ENCODE results near the gene MORC2. TPM values are rescaled to one million over a fixed set of nuclear protein-coding genes. Genes with fewer than 3 reads are reported as not detected.

MORC2 gene
- total and polyA plus RNA-seq, 9 of the 15 experiments (the other 6 are each of a cell fraction or from before 2014, with no cell fraction given) = 3.3 to 34.7 (median 16.7) TPM

GRCh38 chr22:30887453-30887852, 81.1 kb downstream of the MORC2 start:
- Histone ChIP-seq H3K9me1 (ENCODE audit: control insufficient read depth, insufficient read depth, low read length) (no peaks in the 10 kb centered on the region), H3K36me3 (ENCODE audit: control insufficient read depth, insufficient read depth, low read length) (peaks cover 59% of the 10 kb centered on the region; the same call in 2 of the 3 replicates), H3K4me1 (replicated peaks in 1 of 2; ENCODE audit: control insufficient read depth in 2 of 2, insufficient read depth in 2 of 2, low read length in 2 of 2) (peaks cover 9 to 39% of the 10 kb centered on the region in 2 experiments; a peak in 4 of 5 replicates), H3K79me2 (ENCODE audit: control insufficient read depth, insufficient read depth, low read length) (peaks cover 28% of the 10 kb centered on the region), H4K20me1 (replicated peaks; ENCODE audit: control insufficient read depth, insufficient read depth, low read length) (0 out of 2 replicates have a peak, but pooled peaks cover 6% of the 10 kb centered on the region), H3K9me3 (replicated peaks; ENCODE audit: control insufficient read depth, insufficient read depth, low read depth, low read length) (no peaks in the 10 kb centered on the region), H3K27ac (ENCODE audit: extremely low read depth, low read depth, low read length) (no peak overlapping the region), H3K4me3 (no peak overlapping the region), H2AFZ (ENCODE audit: low read depth, low read length) (no peak overlapping the region), H3K27me3 (ENCODE audit: control insufficient read depth in 2 of 2, insufficient read depth in 2 of 2, low read length in 2 of 2) (no peaks in the 10 kb centered on the region), H3K4me2 (ENCODE audit: insufficient read depth, low read length) (no peak overlapping the region), H3K9ac (ENCODE audit: insufficient read depth in 1 of 2, low read depth in 2 of 2, low read length in 2 of 2) (no peak overlapping the region)
- intact Hi-C loops (cut with micrococcal nuclease) = no loop called here
- ChIA-PET POLR2A (interaction anchor here (0.7 kb wide), 1 partner anchor 308 kb away, joined by 4 read pairs; no protein-coding TSS in a partner anchor), CTCF (ENCODE audit: low intra/inter-chr PET ratio) (no interaction called here)
- in situ Hi-C loops (cut with MboI) = no loop called here
- ATAC-seq (no peak), DNase-seq (ENCODE audit: extremely low read depth in 1 of 4, low spot score in 3 of 4) (no peak), FAIRE-seq (no peak)
- BruUV-seq (replicated peaks) = no TSS peak
- 82% methylated on average over 8 of the region's 11 CpGs for WGBS (ENCODE audit: insufficient coverage, low coverage, missing lambda C conversion rate)
- TF ChIP-seq MYC (IDR thresholded peaks at IDR 0.05; ENCODE audit: low read depth, low read length) (no peak), MYC (CRISPR knock-in tag; IDR thresholded peaks at IDR 0.05; ENCODE audit: borderline replicate concordance, low read depth) (no peak), CREB3L1 (IDR thresholded peaks at IDR 0.05; ENCODE audit: borderline replicate concordance, low read depth) (no peak), U2AF2 (optimal IDR thresholded peaks at IDR 0.05; ENCODE audit: low read depth, low read length) (no peak), CHCHD3 (CRISPR knock-in tag; IDR thresholded peaks at IDR 0.05) (no peak), MED1 (CRISPR knock-in tag; IDR thresholded peaks at IDR 0.05; ENCODE audit: borderline replicate concordance) (no peak), CTCF (IDR thresholded peaks at IDR 0.05 in 2 of 3, conservative IDR thresholded peaks at IDR 0.05 in 1 of 3; ENCODE audit: insufficient read depth in 2 of 3, low read depth in 1 of 3, low read length in 3 of 3) (no peak), ARID3A (IDR thresholded peaks at IDR 0.05; ENCODE audit: borderline replicate concordance, low read depth, low read length) (no peak), XRCC4 (IDR thresholded peaks at IDR 0.05; ENCODE audit: extremely low read depth, insufficient read depth, insufficient read length) (no peak), CHD1 (IDR thresholded peaks at IDR 0.05; ENCODE audit: low read length) (no peak), ESRRA (IDR thresholded peaks at IDR 0.05; ENCODE audit: borderline replicate concordance, low read depth) (no peak), ZNF212 (CRISPR knock-in tag; IDR thresholded peaks at IDR 0.05) (no peak), CTCFL (IDR thresholded peaks at IDR 0.05; ENCODE audit: borderline replicate concordance, insufficient read depth, low read depth, low read length, poor library complexity, severe bottlenecking) (no peak), SMARCA4 (IDR thresholded peaks at IDR 0.05) (no peak), PCBP1 (IDR thresholded peaks at IDR 0.05; ENCODE audit: low read depth, low read length, poor library complexity, severe bottlenecking) (no peak), ZNF175 (CRISPR knock-in tag; IDR thresholded peaks at IDR 0.05; ENCODE audit: low read depth) (no peak)

All from K562 (cell line).